ENCODE results near the gene SLC38A6.

DNA sequence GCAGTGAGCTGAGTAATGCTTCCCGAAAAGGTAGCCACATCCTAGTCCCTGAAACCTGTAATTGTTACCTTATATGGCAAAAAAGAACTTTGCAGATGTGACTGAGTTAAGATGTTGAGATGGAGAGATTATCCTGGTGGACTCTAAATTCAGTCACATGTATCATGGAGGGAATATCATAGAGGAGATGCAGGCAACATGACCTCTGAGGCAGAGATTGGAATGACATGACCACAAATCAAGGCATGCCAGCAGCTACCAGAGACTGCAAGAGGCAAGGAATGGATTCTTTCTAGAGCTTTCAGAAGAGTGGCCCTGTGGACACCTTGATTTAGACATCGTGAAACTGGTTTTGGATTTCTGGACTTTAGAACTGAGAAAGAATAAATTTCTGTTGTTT lies 18.5 kb downstream of the SLC38A6 start:
- TF ChIP-seq CTCF (IDR thresholded peaks at IDR 0.05) = no peak
- TF ChIP-seq POLR2A (IDR thresholded peaks at IDR 0.05) = no peak

All from right lobe of liver (tissue), 4 donors.